Fibroblast of the conjunctiva (primary cell): ENCODE data around the gene TRDN.
"Not testable (repeated sequence)": the region's sequence is repeated elsewhere in the genome, so short reads cannot be mapped to it uniquely, and the experiment has no call there.

Experiments
- DNase-seq: peaks from one replicate; pipeline ENCODE4 v3.0.0-alpha.2; 2010; ENCODE audit warnings: low read depth

Gene TRDN

GRCh38 chr6:123402052-123402451 lies 234.7 kb downstream of the TRDN start:
- DNase-seq = no peak

GRCh38 chr6:123398072-123398471 lies 238.7 kb downstream of the TRDN start:
- no peak for DNase-seq

GRCh38 chr6:123393331-123393730 lies 243.4 kb downstream of the TRDN start:
- no peak for DNase-seq

- no peak for DNase-seq
Observed at GRCh38 chr6:123383718-123384117, 253.0 kb downstream of the TRDN start.

GRCh38 chr6:123380257-123380656 lies 256.5 kb downstream of the TRDN start:
- no peak for DNase-seq

GRCh38 chr6:123372737-123373136 lies 264.0 kb downstream of the TRDN start:
- no peak for DNase-seq

- no peak for DNase-seq
Observed at GRCh38 chr6:123363912-123364311, 272.8 kb downstream of the TRDN start.

- no peak for DNase-seq
Observed at GRCh38 chr6:123360359-123360758, 276.4 kb downstream of the TRDN start.

GRCh38 chr6:123352705-123353104 lies 284.0 kb downstream of the TRDN start:
- no peak for DNase-seq

GRCh38 chr6:123352279-123352678 lies 284.5 kb downstream of the TRDN start:
- no peak for DNase-seq

- DNase-seq = no peak
Observed at GRCh38 chr6:123343836-123344235, 292.9 kb downstream of the TRDN start.

GRCh38 chr6:123338394-123338793 lies 298.4 kb downstream of the TRDN start:
- no peak for DNase-seq

GRCh38 chr6:123333000-123333756 lies 303.6 kb downstream of the TRDN start:
- DNase-seq = no peak

GRCh38 chr6:123332070-123332469 lies 304.7 kb downstream of the TRDN start:
- DNase-seq = no peak

- no peak for DNase-seq
Observed at GRCh38 chr6:123329337-123329736, 307.4 kb downstream of the TRDN start.

- DNase-seq = no peak
Observed at GRCh38 chr6:123323452-123324329, 313.1 kb downstream of the TRDN start.

GRCh38 chr6:123321020-123321419 lies 315.7 kb downstream of the TRDN start:
- DNase-seq = no peak

- no peak for DNase-seq
Observed at GRCh38 chr6:123316733-123317323, 319.9 kb downstream of the TRDN start.

- DNase-seq = not testable (repeated sequence)
Observed at GRCh38 chr6:123314459-123314858, 322.3 kb downstream of the TRDN start.

GRCh38 chr6:123309130-123309529 lies 327.6 kb downstream of the TRDN start:
- no peak for DNase-seq

GRCh38 chr6:123306334-123306733 lies 330.4 kb downstream of the TRDN start:
- DNase-seq = no peak

GRCh38 chr6:123295672-123296071 lies 341.1 kb downstream of the TRDN start:
- DNase-seq = no peak

- DNase-seq = no peak
Observed at GRCh38 chr6:123295181-123295580, 341.6 kb downstream of the TRDN start.
